Transverse colon (tissue), 4 donors: ENCODE measurements around the gene KDF1. TPM values are rescaled to one million over a fixed set of nuclear protein-coding genes. Genes with fewer than 3 reads are reported as not detected.

ENCODE experiments used
- DNase-seq: peaks from one replicate; pipeline ENCODE4 v3.0.0-alpha.2; 2019
- H3K27ac ChIP-seq, 4 donors: fragments of 200-600 bp; sonication (generic); 2 replicates each; pipeline ENCODE4 v1.5.1; 2016 to 2018; ENCODE audit warnings: inconsistent platforms in 4 of 4
- H3K27me3 ChIP-seq: fragments of 200-600 bp; sonication (generic); 2 replicates; pipeline ENCODE4 v1.5.1; 2017; ENCODE audit warnings: inconsistent platforms
- H3K36me3 ChIP-seq, 4 donors: fragments of 200-600 bp; sonication (generic); 2 replicates each; pipeline ENCODE4 v1.5.1; 2017 to 2019; ENCODE audit warnings: inconsistent platforms in 4 of 4
- H3K4me1 ChIP-seq, 4 donors: fragments of 200-600 bp; sonication (generic); 2 replicates each; pipeline ENCODE4 v1.5.1; 2017 to 2020; ENCODE audit warnings: inconsistent platforms in 4 of 4
- H3K4me3 ChIP-seq, 4 donors: fragments of 200-600 bp; sonication (generic); 1 replicate in 1 of 4; 2 replicates in 3 of 4; pipeline versions ENCODE4 v1.5.1 to v1.6.1; 2017 to 2019; ENCODE audit warnings: inconsistent platforms in 4 of 4
- H3K9me3 ChIP-seq, 2 donors: fragments of 200-600 bp; sonication (generic); 2 replicates each; pipeline ENCODE4 v1.5.1; 2017 to 2019; ENCODE audit warnings: inconsistent platforms in 2 of 2
- CTCF ChIP-seq, 5 experiments: fragments of 200-600 bp in 3 of 5; fragments of 450-650 bp in 2 of 5; sonication (generic) in 3 of 5; IDR thresholded peaks; 1 replicate in 2 of 5; 2 replicates in 3 of 5; pipeline ENCODE4 v1.5.1; 2016 to 2017; ENCODE audit warnings: antibody characterized with exemption in 5 of 5, inconsistent platforms in 3 of 5, mild to moderate bottlenecking in 2 of 5, moderate library complexity in 1 of 5
- EP300 ChIP-seq: sonication (generic); formaldehyde crosslinking; IDR thresholded peaks from one replicate; pipeline ENCODE4 v1.6.1; 2017; ENCODE audit warnings: antibody characterized with exemption, low read depth
- POLR2A ChIP-seq: fragments of 450-650 bp; IDR thresholded peaks from one replicate; pipeline ENCODE4 v1.6.1; 2016; ENCODE audit warnings: antibody characterized with exemption, mild to moderate bottlenecking, moderate library complexity
- POLR2AphosphoS5 ChIP-seq, 3 donors: sonication (generic); formaldehyde crosslinking; IDR thresholded peaks; one replicate each; pipeline ENCODE4 v1.6.1; 2016; ENCODE audit warnings: antibody characterized with exemption in 3 of 3
- WGBS, 2 donors: methylation state at CpG; one replicate each; pipeline ENCODE4 v1.1.5; 2018; ENCODE audit warnings: low coverage in 1 of 2; 5-methylcytosine and 5-hydroxymethylcytosine counted together
- in situ Hi-C, 4 donors: fragments of 200-750 bp; cut with MboI; loops; one replicate each; pipeline versions ENCODE4 v1.15.0 to v1.15.1; 2017; ENCODE audit warnings: low sequenced_read_pairs in 3 of 4, low pct_ligation_motif_present in 1 of 4, low pct_unique_long_range_greater_than_20kb in 1 of 4
- intact Hi-C: fragments of 100-400 bp; cut with DNase I; formaldehyde crosslinking; loops from one replicate; pipeline ENCODE4 v1.15.1; 2023; ENCODE audit warnings: low total_unique reads
- total RNA-seq, 4 donors: library from RNA; depleted of rRNA; stranded (reverse); fragments of >200 nt; gene quantifications; one replicate each; pipeline ENCODE4 v1.1.0, GENCODE V29; 2016

Gene KDF1
- total RNA-seq, 4 donors from 2014 or later = 11.6 to 36.2 (median 29.8) TPM

- H3K27me3 ChIP-seq = no peaks in the 10 kb centered on the region
- H3K4me3 ChIP-seq = no peak overlapping the region
- no peaks in the 10 kb centered on the region for H3K9me3 ChIP-seq
- no peak for TF ChIP-seq POLR2A
- no peak for TF ChIP-seq POLR2AphosphoS5 (IDR thresholded peaks at IDR 0.05)
- no peak for TF ChIP-seq CTCF (IDR thresholded peaks at IDR 0.05)
- no peak for TF ChIP-seq EP300
- no peak for DNase-seq
- no peak overlapping the region for H3K27ac ChIP-seq
- in situ Hi-C loops = no loop called here
- 20 to 55% methylated on average over 1 to 2 of the region's 2 CpGs for WGBS, 2 donors
- intact Hi-C loops = no loop called here
- peaks cover 0 to 32% (median 26%) of the 10 kb centered on the region in 4 donors for H3K4me1 ChIP-seq
- no peaks in the 10 kb centered on the region for H3K36me3 ChIP-seq
Observed at GRCh38 chr1:26912147-26912490, 48.1 kb downstream of the KDF1 start.

- H3K36me3 ChIP-seq = no peaks in the 10 kb centered on the region
- no peak overlapping the region for H3K4me3 ChIP-seq
- WGBS, 2 donors = 80 to 88% methylated on average over 1 to 8 of the region's 8 CpGs
- DNase-seq = no peak
- peak overlapping the region in 1 of 4 donors; percentile 55 for H3K27ac ChIP-seq
- in situ Hi-C loops = no loop called here
- no peaks in the 10 kb centered on the region for H3K9me3 ChIP-seq
- intact Hi-C loops = no loop called here
- H3K27me3 ChIP-seq = no peaks in the 10 kb centered on the region
- peaks cover 0 to 32% (median 26%) of the 10 kb centered on the region in 4 donors for H3K4me1 ChIP-seq
- TF ChIP-seq POLR2A (no peak), CTCF (IDR thresholded peaks at IDR 0.05) (no peak), EP300 (no peak), POLR2AphosphoS5 (IDR thresholded peaks at IDR 0.05) (no peak)
Observed at GRCh38 chr1:26911399-26912146, 48.7 kb downstream of the KDF1 start.

GRCh38 chr1:26910343-26911160, 49.7 kb downstream of the KDF1 start:
- peak overlapping the region in 1 of 4 donors; percentile 55 for H3K27ac ChIP-seq

More at GRCh38 chr1:26910343-26911160, 49.7 kb downstream of the KDF1 start:
- Histone ChIP-seq H3K4me3 (no peak overlapping the region), H3K4me1 (peaks cover 0 to 38% (median 28%) of the 10 kb centered on the region in 4 donors), H3K27me3 (no peaks in the 10 kb centered on the region), H3K9me3 (no peaks in the 10 kb centered on the region), H3K36me3 (no peaks in the 10 kb centered on the region)
- TF ChIP-seq EP300 (no peak), POLR2A (no peak), POLR2AphosphoS5 (IDR thresholded peaks at IDR 0.05) (no peak), CTCF (IDR thresholded peaks at IDR 0.05) (no peak)
- DNase-seq = no peak
- WGBS, 2 donors = 45% methylated on average over 4 of the region's 4 CpGs; no CpG with 5 or more reads in 1 of the 2 donors
- in situ Hi-C loops (no loop called here), intact Hi-C loops (no loop called here)
